Measurements from ENCODE around the gene TBC1D14. TPM values are rescaled to one million over a fixed set of nuclear protein-coding genes. Genes with fewer than 3 reads are reported as not detected.
"Not testable (repeated sequence)": the region's sequence is repeated elsewhere in the genome, so short reads cannot be mapped to it uniquely, and the experiment has no call there.

Gene TBC1D14
- total RNA-seq, 1 donor from 2014 or later: 37.1 TPM

GRCh38 chr4:6971536-6972374 lies 62.1 kb downstream of the TBC1D14 start:
- DNase-seq (ENCODE audit: low spot score): no peak

DNA sequence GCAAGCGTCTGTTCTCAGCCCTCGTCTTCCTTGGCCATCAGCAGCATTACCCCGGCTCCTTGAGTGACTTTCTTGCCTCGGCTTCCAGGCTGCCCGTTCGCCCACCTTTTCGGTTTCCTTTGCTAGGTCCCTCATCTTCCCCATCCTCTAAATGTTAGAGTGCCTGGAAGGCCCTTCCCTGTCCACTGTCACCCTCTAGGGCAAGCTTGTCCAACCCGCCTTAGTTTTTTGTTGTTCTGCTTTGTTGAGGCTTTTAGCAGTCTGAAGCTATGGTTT lies 62.7 kb downstream of the TBC1D14 start:
- no peak for DNase-seq (ENCODE audit: low spot score)

- no peak for DNase-seq (ENCODE audit: low spot score)
These were observed 63.3 kb downstream of the TBC1D14 start for GRCh38 chr4:6972911-6973310.

GRCh38 chr4:6974138-6974848 lies 64.7 kb downstream of the TBC1D14 start:
- DNase-seq (ENCODE audit: low spot score): peak; percentile 85

DNA sequence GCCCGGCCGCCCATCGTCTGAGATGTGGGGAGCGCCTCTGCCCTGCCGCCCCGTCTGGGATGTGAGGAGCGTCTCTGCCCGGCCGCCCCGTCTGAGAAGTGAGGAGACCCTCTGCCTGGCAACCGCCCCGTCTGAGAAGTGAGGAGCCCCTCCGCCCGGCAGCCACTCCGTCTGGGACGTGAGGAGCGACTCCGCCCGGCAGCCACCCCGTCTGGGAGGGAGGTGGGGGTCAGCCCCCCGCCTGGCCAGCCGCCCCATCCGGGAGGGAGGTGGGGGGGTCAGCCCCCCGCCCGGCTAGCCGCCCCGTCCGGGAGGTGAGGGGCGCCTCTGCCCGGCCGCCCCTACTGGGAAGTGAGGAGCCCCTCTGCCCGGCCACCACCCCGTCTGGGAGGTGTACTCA lies 68.2 kb downstream of the TBC1D14 start:
- DNase-seq (ENCODE audit: low spot score): not testable (repeated sequence)

DNA sequence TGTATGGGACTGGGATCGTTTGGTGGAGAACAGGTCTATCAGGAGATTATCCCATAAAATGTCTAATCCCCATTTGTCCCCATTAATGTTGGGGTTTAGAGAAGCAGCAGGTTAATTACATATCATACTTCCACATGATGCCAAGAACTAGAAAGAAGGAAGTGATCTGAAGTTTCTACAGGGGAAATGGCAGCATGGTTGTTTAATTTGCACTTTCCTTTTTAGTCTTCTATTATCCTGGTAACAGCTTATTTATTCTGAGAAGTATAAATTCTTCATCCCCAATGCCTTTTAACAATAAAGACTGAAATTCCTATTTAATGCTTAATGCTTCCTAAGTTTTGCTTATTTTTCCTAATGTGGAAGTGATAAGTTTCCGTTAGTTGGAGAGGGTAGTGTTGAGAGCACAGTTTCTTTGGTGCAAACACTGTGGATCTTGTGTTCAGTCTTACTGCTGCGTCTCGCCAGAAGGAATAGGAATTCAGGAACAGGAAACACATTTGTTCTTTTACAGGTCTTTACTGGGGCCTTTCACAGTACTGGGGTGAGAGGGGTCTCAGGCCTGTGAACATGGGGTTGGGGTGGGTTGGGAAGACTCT lies 74.0 kb downstream of the TBC1D14 start:
- DNase-seq (ENCODE audit: low spot score): no peak

GRCh38 chr4:6984612-6985425 lies 75.2 kb downstream of the TBC1D14 start:
- no peak for DNase-seq (ENCODE audit: low spot score)

- DNase-seq (ENCODE audit: low spot score): no peak
These were observed 76.6 kb downstream of the TBC1D14 start for GRCh38 chr4:6986072-6986780.

DNA sequence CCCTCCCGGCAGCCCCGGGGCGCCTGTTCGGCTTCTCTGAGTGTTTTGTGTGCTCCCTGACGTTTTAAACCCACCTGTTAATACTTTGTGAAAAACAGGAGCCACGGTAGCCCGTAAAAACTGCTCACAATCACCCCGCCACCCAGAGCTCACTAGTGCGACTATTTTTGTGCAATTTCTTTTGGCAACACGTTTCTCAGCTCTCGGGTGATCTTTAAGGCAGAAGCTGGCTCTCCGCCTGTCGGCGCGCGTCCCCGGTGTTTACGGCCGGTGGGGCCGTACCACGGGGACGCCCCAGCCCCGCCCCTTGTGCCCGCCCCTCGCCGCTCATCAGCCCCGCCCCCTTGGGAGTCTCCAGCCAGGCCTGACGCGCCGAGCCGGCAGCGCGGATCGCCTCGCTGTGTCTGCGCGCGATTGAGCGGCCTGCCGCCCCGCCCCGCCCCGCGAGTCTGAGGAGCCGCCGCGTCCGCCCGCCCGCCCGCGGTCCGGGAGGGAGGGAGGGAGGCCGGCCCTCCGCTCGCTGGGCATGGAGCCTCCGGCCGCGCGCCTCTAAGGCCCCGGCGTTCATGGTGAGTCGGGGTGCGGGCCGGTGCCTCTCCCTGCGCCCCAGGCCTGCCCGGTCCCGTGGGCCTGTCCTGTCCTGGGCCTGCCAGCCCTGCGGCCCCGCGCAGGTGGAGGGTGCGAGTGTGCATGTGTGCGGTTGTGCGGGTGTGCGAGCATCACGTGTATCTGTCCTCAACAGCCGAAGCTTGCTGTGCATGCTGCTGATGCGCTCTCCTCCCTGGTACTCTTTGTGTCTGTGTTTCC lies 77.4 kb downstream of the TBC1D14 start:
- DNase-seq (ENCODE audit: low spot score): peak; percentile 95

GRCh38 chr4:6987588-6987961 lies 77.9 kb downstream of the TBC1D14 start:
- no peak for DNase-seq (ENCODE audit: low spot score)

GRCh38 chr4:6988016-6988715 lies 78.5 kb downstream of the TBC1D14 start:
- no peak for DNase-seq (ENCODE audit: low spot score)

DNA sequence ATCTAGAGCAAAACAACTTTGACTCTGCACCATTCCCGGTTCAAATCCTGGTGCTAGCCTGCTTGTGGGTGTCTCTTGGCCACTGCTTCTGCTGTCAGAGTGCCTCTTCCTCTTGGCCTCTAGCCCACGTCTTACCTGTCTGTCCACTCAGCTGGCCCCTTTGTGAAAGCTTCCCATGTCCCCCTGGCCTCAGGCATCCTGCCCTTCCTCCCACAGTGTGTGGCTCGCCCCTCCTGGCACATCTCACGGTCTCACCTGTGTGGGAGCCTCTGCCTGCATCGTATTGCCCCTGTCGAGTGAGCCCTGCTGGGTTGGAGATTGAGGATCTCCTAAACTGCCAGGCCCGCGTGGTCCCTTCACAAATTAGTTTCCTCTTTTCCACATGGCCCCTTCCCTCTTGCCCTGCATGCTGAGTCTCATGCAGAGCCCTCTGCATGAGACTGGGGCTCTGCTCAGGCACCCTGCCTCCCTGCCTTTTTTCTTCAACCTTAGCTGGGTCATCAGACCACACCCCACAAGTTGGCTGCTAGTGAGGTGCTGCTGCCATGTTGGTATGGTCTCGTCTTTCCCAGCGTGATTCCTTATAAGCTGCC lies 79.8 kb downstream of the TBC1D14 start:
- DNase-seq (ENCODE audit: low spot score): no peak

- DNase-seq (ENCODE audit: low spot score): no peak
These were observed 81.0 kb downstream of the TBC1D14 start for GRCh38 chr4:6990661-6991060.

DNA sequence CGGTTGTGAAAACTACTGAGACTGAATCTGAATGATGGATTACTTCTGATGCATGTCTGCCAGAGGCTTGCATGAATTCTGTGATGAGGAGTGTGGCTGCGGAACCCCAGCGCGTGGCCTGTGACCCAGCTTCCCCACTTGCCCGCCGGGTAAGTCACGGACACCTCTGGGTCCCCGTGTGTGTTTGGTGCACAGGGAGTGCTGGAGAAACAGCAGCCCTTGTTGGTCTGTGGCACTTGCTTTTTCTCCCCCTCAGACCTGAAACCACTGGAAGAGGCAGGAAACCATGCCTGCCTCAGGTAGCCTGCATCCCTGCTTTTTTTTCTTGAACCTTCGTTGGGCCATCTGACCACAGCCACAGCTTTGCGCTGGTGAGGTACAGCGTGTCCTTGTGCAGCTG lies 81.6 kb downstream of the TBC1D14 start:
- no peak for DNase-seq (ENCODE audit: low spot score)

DNA sequence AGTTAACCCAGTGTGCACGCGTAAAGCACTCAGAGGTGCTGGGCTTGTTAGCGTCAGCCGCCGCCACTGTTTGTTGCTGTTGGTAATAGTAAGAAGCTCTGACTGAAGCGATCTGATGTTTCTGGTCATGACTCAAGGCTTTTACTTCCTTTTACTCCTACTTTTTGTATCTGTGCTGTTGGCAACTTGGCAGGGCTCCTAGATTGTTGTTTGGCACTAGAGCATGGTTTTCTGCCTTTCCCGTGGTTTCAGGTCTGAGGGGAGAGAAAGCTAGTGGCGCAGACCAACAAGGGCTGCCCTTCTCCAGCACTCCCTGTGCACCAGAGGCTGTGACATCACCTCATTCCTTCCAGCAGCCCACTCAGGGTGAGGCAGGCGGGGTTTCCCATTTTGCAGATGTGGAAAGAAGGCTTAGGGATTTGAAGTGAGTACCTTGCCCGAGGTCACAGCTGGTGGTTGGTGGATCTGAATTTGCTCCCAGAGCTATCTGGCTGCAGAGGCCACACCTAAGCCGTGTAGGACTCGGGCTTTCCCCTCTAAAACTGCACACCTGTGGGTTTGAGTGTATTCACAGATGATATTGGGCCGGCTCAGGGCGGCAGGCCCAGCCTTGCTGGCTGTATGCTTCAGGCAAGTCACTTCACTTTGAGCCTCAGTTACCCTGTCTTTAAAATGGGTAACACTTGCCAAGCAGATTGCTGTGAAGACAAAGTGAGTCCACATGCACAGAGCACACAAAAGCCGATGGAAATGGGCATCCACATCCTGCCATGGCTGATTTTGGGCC lies 82.3 kb downstream of the TBC1D14 start:
- peak; percentile 32 for DNase-seq (ENCODE audit: low spot score)

- no peak for DNase-seq (ENCODE audit: low spot score)
These were observed 83.4 kb downstream of the TBC1D14 start for GRCh38 chr4:6992728-6993677.

DNA sequence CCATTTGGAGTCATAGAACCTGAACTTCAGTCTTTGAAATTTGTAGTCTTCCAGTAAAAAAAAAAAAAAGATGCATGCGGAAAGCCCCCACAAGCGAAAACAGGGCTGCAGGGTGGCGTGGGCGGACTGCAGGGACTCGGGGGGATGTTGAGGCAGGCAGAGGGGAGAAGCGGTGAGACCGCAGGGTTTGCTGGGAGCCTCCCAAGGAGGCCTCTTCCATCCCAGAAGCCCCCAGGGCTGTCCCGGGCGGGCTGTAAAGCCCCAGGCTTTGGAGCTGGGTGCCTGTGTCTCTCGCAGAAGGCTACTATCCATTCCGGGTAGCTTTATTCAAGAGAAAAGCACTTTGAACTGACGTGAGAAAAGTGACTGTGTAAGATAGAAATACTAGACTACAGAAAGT lies 86.9 kb downstream of the TBC1D14 start:
- DNase-seq (ENCODE audit: low spot score): no peak
